ENCODE results near the gene SPDYE2.
"Not testable (repeated sequence)": the region's sequence is repeated elsewhere in the genome, so short reads cannot be mapped to it uniquely, and the experiment has no call there.

Gene SPDYE2

GRCh38 chr7:102550808-102551422 is at the start of gene SPDYE2:
SPDYE2 (plus strand) TSS chr7:102551226; CDS start chr7:102553256, 2,030 bp downstream.
- not testable (repeated sequence) for H3K4me1 ChIP-seq (ENCODE audit: insufficient read depth, insufficient read length); H3K27me3 ChIP-seq (ENCODE audit: insufficient read depth, insufficient read length); H3K9me3 ChIP-seq (ENCODE audit: insufficient read depth, low read length); DNase-seq (ENCODE audit: low read depth, low spot score); H3K36me3 ChIP-seq (ENCODE audit: insufficient read depth, insufficient read length, low read length); H3K4me3 ChIP-seq (ENCODE audit: insufficient read length, low read depth); H3K9ac ChIP-seq (ENCODE audit: insufficient read length, low read depth)

GRCh38 chr7:102503141-102503540 is 47.9 kb upstream of the SPDYE2 start:
- H3K4me1 ChIP-seq (ENCODE audit: insufficient read depth, insufficient read length); H3K9ac ChIP-seq (ENCODE audit: insufficient read length, low read depth); H3K4me3 ChIP-seq (ENCODE audit: insufficient read length, low read depth); H3K27me3 ChIP-seq (ENCODE audit: insufficient read depth, insufficient read length); H3K9me3 ChIP-seq (ENCODE audit: insufficient read depth, low read length); DNase-seq (ENCODE audit: low read depth, low spot score); H3K36me3 ChIP-seq (ENCODE audit: insufficient read depth, insufficient read length, low read length): not testable (repeated sequence)

GRCh38 chr7:102505298-102506185 is 45.5 kb upstream of the SPDYE2 start:
- DNase-seq (ENCODE audit: low read depth, low spot score); H3K27me3 ChIP-seq (ENCODE audit: insufficient read depth, insufficient read length); H3K4me1 ChIP-seq (ENCODE audit: insufficient read depth, insufficient read length); H3K4me3 ChIP-seq (ENCODE audit: insufficient read length, low read depth); H3K9me3 ChIP-seq (ENCODE audit: insufficient read depth, low read length); H3K36me3 ChIP-seq (ENCODE audit: insufficient read depth, insufficient read length, low read length); H3K9ac ChIP-seq (ENCODE audit: insufficient read length, low read depth): not testable (repeated sequence)

GRCh38 chr7:102507410-102508088 is 43.5 kb upstream of the SPDYE2 start:
- not testable (repeated sequence) for DNase-seq (ENCODE audit: low read depth, low spot score); H3K4me1 ChIP-seq (ENCODE audit: insufficient read depth, insufficient read length); H3K4me3 ChIP-seq (ENCODE audit: insufficient read length, low read depth); H3K9ac ChIP-seq (ENCODE audit: insufficient read length, low read depth); H3K9me3 ChIP-seq (ENCODE audit: insufficient read depth, low read length); H3K36me3 ChIP-seq (ENCODE audit: insufficient read depth, insufficient read length, low read length); H3K27me3 ChIP-seq (ENCODE audit: insufficient read depth, insufficient read length)

GRCh38 chr7:102510575-102510974 is 40.5 kb upstream of the SPDYE2 start:
- H3K4me1 ChIP-seq (ENCODE audit: insufficient read depth, insufficient read length); H3K4me3 ChIP-seq (ENCODE audit: insufficient read length, low read depth); H3K27me3 ChIP-seq (ENCODE audit: insufficient read depth, insufficient read length); H3K9me3 ChIP-seq (ENCODE audit: insufficient read depth, low read length); H3K9ac ChIP-seq (ENCODE audit: insufficient read length, low read depth); DNase-seq (ENCODE audit: low read depth, low spot score); H3K36me3 ChIP-seq (ENCODE audit: insufficient read depth, insufficient read length, low read length): not testable (repeated sequence)

GRCh38 chr7:102511860-102512522 is 39.0 kb upstream of the SPDYE2 start:
- DNase-seq (ENCODE audit: low read depth, low spot score): not testable (repeated sequence)

GRCh38 chr7:102512642-102513221 is 38.3 kb upstream of the SPDYE2 start:
- not testable (repeated sequence) for H3K4me3 ChIP-seq (ENCODE audit: insufficient read length, low read depth); H3K36me3 ChIP-seq (ENCODE audit: insufficient read depth, insufficient read length, low read length); H3K9ac ChIP-seq (ENCODE audit: insufficient read length, low read depth); H3K4me1 ChIP-seq (ENCODE audit: insufficient read depth, insufficient read length); H3K27me3 ChIP-seq (ENCODE audit: insufficient read depth, insufficient read length); H3K9me3 ChIP-seq (ENCODE audit: insufficient read depth, low read length)
- DNase-seq (ENCODE audit: low read depth, low spot score): peak; percentile 16

More at GRCh38 chr7:102511860-102512522, 39.0 kb upstream of the SPDYE2 start:
- not testable (repeated sequence) for H3K36me3 ChIP-seq (ENCODE audit: insufficient read depth, insufficient read length, low read length); H3K9ac ChIP-seq (ENCODE audit: insufficient read length, low read depth); H3K4me3 ChIP-seq (ENCODE audit: insufficient read length, low read depth); H3K27me3 ChIP-seq (ENCODE audit: insufficient read depth, insufficient read length); H3K4me1 ChIP-seq (ENCODE audit: insufficient read depth, insufficient read length); H3K9me3 ChIP-seq (ENCODE audit: insufficient read depth, low read length)

- not testable (repeated sequence) for H3K4me1 ChIP-seq (ENCODE audit: insufficient read depth, insufficient read length); H3K9me3 ChIP-seq (ENCODE audit: insufficient read depth, low read length); H3K4me3 ChIP-seq (ENCODE audit: insufficient read length, low read depth); H3K9ac ChIP-seq (ENCODE audit: insufficient read length, low read depth); H3K27me3 ChIP-seq (ENCODE audit: insufficient read depth, insufficient read length); H3K36me3 ChIP-seq (ENCODE audit: insufficient read depth, insufficient read length, low read length); DNase-seq (ENCODE audit: low read depth, low spot score)
These were observed 35.9 kb upstream of the SPDYE2 start for GRCh38 chr7:102514881-102515721.

GRCh38 chr7:102515889-102516288 is 35.1 kb upstream of the SPDYE2 start:
- H3K36me3 ChIP-seq (ENCODE audit: insufficient read depth, insufficient read length, low read length); DNase-seq (ENCODE audit: low read depth, low spot score); H3K4me1 ChIP-seq (ENCODE audit: insufficient read depth, insufficient read length); H3K27me3 ChIP-seq (ENCODE audit: insufficient read depth, insufficient read length); H3K9me3 ChIP-seq (ENCODE audit: insufficient read depth, low read length); H3K4me3 ChIP-seq (ENCODE audit: insufficient read length, low read depth); H3K9ac ChIP-seq (ENCODE audit: insufficient read length, low read depth): not testable (repeated sequence)

- H3K27me3 ChIP-seq (ENCODE audit: insufficient read depth, insufficient read length); H3K4me1 ChIP-seq (ENCODE audit: insufficient read depth, insufficient read length); H3K9ac ChIP-seq (ENCODE audit: insufficient read length, low read depth); H3K4me3 ChIP-seq (ENCODE audit: insufficient read length, low read depth); H3K9me3 ChIP-seq (ENCODE audit: insufficient read depth, low read length); H3K36me3 ChIP-seq (ENCODE audit: insufficient read depth, insufficient read length, low read length); DNase-seq (ENCODE audit: low read depth, low spot score): not testable (repeated sequence)
These were observed 34.1 kb upstream of the SPDYE2 start for GRCh38 chr7:102516951-102517350.
